IPS-18a (cell line): ENCODE measurements around the gene PCSK2.

Experiments
- H3K27ac ChIP-seq: one replicate; pipeline ENCODE4 v1.5.1; 2013; ENCODE audit warnings: low read length
- H3K27me3 ChIP-seq: one replicate; pipeline ENCODE4 v1.6.1; 2013; ENCODE audit warnings: mild to moderate bottlenecking, low read length; ENCODE audit not compliant: control insufficient read depth, insufficient read depth
- H3K36me3 ChIP-seq: one replicate; pipeline ENCODE4 v1.6.1; 2013; ENCODE audit warnings: low read depth, low read length; ENCODE audit not compliant: control insufficient read depth
- H3K4me1 ChIP-seq: one replicate; pipeline ENCODE4 v1.6.1; 2013; ENCODE audit warnings: low read depth, low read length; ENCODE audit not compliant: control insufficient read depth
- H3K4me3 ChIP-seq: one replicate; pipeline ENCODE4 v1.5.1; 2013; ENCODE audit warnings: low read length
- H3K9ac ChIP-seq: one replicate; pipeline ENCODE4 v1.6.1; 2013; ENCODE audit warnings: mild to moderate bottlenecking, low read length, moderate library complexity
- H3K9me3 ChIP-seq: one replicate; pipeline ENCODE4 v1.6.1; 2013; ENCODE audit warnings: low read depth, low read length; ENCODE audit not compliant: control insufficient read depth

PCSK2 gene

GRCh38 chr20:17491488-17491887 lies 264.6 kb downstream of the PCSK2 start:
- Histone ChIP-seq H3K36me3 (no peaks in the 10 kb centered on the region), H3K9me3 (no peaks in the 10 kb centered on the region), H3K27ac (no peak overlapping the region), H3K27me3 (no peaks in the 10 kb centered on the region), H3K4me3 (no peak overlapping the region), H3K4me1 (no peaks in the 10 kb centered on the region), H3K9ac (no peak overlapping the region)

- H3K27ac ChIP-seq = no peak overlapping the region
- H3K9ac ChIP-seq = no peak overlapping the region
- H3K9me3 ChIP-seq = no peaks in the 10 kb centered on the region
- no peaks in the 10 kb centered on the region for H3K36me3 ChIP-seq
- no peaks in the 10 kb centered on the region for H3K27me3 ChIP-seq
- H3K4me3 ChIP-seq = no peak overlapping the region
- no peaks in the 10 kb centered on the region for H3K4me1 ChIP-seq
Observed at GRCh38 chr20:17493173-17493572, 266.3 kb downstream of the PCSK2 start.

DNA sequence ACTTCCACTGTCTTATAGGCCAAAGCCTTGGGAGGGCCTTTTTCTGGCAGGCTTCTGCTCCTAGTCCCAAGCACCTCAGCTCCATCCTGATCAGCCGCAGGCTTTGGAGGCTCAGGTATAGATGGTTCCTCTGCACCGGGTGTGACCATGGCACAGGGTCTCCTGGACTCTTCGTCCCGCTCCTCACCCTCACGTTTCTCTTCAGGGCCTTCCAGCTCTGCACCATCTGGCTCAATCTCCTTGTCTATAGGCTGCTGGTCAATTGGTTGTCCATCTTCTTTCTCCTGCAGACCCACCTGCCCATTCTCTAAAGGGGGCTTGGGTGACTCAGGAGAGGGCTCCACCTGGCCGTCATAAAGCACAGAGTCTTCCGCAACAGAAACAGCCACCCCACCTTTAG lies 267.4 kb downstream of the PCSK2 start:
- Histone ChIP-seq H3K27me3 (no peaks in the 10 kb centered on the region), H3K4me3 (no peak overlapping the region), H3K27ac (no peak overlapping the region), H3K4me1 (no peaks in the 10 kb centered on the region), H3K9ac (no peak overlapping the region), H3K9me3 (no peaks in the 10 kb centered on the region), H3K36me3 (no peaks in the 10 kb centered on the region)

GRCh38 chr20:17495826-17496225 lies 269.0 kb downstream of the PCSK2 start:
- H3K4me1 ChIP-seq = no peaks in the 10 kb centered on the region
- no peaks in the 10 kb centered on the region for H3K27me3 ChIP-seq
- no peak overlapping the region for H3K4me3 ChIP-seq
- H3K27ac ChIP-seq = no peak overlapping the region
- no peak overlapping the region for H3K9ac ChIP-seq
- no peaks in the 10 kb centered on the region for H3K9me3 ChIP-seq
- H3K36me3 ChIP-seq = no peaks in the 10 kb centered on the region

DNA sequence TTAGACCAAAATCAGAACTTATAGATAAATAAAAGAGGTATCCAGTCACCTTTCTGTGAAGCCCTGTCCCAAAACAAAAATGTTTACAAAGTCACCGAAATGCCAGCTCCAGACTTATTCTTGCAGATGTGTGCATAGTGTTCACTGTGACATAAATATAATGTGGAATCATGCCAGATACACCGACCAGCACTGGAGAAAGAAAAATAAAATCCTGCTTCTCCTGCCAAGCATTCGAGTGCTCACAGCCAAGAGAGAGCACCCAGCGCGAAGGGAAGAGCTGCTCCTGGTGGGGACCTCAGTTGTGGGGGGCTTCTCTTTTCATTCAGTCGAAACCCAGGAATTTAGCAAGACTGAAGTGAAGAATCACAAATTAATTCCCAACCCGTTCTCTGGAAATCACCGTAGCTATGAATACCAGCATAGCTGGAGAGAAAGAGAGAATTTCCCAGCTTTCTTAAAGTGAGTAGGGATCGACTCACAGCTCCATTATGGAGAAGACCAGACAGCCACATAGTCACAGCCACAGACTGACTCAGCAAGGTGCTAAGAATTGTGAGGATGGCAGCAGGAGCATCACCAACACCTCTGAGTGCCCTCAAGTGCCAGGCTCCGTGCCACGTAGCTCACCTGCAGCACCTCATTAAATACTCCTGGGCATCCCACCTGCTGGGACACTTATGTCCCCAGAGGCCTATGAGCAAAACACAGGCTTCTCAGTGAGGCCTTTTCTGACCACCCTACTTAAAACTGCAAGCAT lies 271.2 kb downstream of the PCSK2 start:
- no peaks in the 10 kb centered on the region for H3K27me3 ChIP-seq
- H3K9me3 ChIP-seq = no peaks in the 10 kb centered on the region
- no peak overlapping the region for H3K4me3 ChIP-seq
- no peaks in the 10 kb centered on the region for H3K4me1 ChIP-seq
- no peak overlapping the region for H3K27ac ChIP-seq
- H3K36me3 ChIP-seq = no peaks in the 10 kb centered on the region
- no peak overlapping the region for H3K9ac ChIP-seq

DNA sequence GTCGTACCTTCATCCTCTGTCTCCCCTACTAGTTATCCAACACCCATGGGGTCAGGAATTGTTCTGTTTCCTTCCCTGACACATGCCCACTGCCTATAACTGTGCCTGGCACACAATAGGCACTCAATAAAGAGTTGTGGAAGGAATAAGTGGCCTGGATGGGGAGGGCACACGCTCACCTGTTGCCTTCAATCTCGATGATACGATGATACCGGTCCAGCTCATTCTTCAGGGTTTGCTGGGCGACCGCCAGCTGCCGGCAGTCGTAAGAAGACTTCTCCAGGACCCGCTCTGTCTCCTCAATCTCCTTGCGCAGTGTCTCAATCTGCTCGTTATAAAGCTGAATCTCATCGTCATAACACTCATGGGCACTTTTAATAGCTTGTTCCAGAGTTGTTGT lies 271.8 kb downstream of the PCSK2 start:
- H3K4me1 ChIP-seq = no peaks in the 10 kb centered on the region
- no peaks in the 10 kb centered on the region for H3K9me3 ChIP-seq
- no peak overlapping the region for H3K27ac ChIP-seq

GRCh38 chr20:17499041-17499440 lies 272.2 kb downstream of the PCSK2 start:
- H3K27me3 ChIP-seq = no peaks in the 10 kb centered on the region
- no peaks in the 10 kb centered on the region for H3K4me1 ChIP-seq
- H3K9ac ChIP-seq = no peak overlapping the region
- no peaks in the 10 kb centered on the region for H3K36me3 ChIP-seq
- H3K27ac ChIP-seq = no peak overlapping the region
- H3K9me3 ChIP-seq = no peaks in the 10 kb centered on the region
- H3K4me3 ChIP-seq = no peak overlapping the region

More for the DNA sequence above, 271.8 kb downstream of the PCSK2 start:
- H3K4me3 ChIP-seq = no peak overlapping the region
- no peak overlapping the region for H3K9ac ChIP-seq
- H3K36me3 ChIP-seq = no peaks in the 10 kb centered on the region
- no peaks in the 10 kb centered on the region for H3K27me3 ChIP-seq

DNA sequence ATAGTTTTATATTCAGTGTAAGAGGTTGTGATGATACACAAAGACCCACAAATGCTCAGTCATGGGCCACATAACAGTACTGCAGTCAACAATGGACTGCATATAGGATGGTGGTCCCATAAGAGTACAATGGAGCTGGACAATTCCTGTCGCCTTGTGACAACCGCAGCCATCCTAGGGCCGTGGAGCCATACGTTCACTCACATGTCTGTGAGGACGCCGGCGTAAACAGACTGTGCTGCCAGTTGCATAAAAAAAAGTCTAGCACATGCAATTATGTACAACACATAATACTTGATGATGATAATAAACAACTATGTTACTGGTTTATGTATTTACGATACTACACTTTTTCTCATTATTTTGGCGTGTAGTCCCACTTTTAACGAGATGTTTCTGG lies 273.4 kb downstream of the PCSK2 start:
- Histone ChIP-seq H3K4me3 (no peak overlapping the region), H3K9ac (no peak overlapping the region), H3K9me3 (no peaks in the 10 kb centered on the region), H3K27me3 (no peaks in the 10 kb centered on the region), H3K27ac (no peak overlapping the region), H3K36me3 (no peaks in the 10 kb centered on the region), H3K4me1 (no peaks in the 10 kb centered on the region)

- Histone ChIP-seq H3K9ac (no peak overlapping the region), H3K27ac (no peak overlapping the region), H3K9me3 (no peaks in the 10 kb centered on the region), H3K36me3 (no peaks in the 10 kb centered on the region), H3K4me1 (no peaks in the 10 kb centered on the region), H3K4me3 (no peak overlapping the region), H3K27me3 (peaks cover 3% of the 10 kb centered on the region)
Observed at GRCh38 chr20:17500826-17501225, 274.0 kb downstream of the PCSK2 start.

DNA sequence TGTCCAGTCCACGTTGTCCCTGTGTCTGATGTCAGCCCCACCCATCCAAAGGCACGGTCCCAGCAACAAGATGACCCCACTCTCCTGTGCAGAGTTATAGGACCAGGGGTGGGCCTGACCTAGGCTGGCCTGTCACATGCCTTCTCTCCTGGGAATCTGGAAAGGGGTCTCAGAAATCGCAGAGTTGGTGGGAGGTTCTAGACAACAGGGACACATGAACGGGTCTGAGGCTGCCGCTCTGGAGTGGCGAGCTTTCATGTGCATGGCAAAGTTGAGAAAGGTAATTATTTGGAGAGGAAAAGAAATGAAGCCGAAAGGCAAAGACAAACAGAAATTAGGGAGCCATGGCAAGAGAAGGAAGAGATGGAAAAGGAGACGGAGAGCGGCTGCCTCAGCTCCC lies 274.9 kb downstream of the PCSK2 start:
- Histone ChIP-seq H3K9me3 (no peaks in the 10 kb centered on the region), H3K9ac (no peak overlapping the region), H3K27me3 (peaks cover 5% of the 10 kb centered on the region), H3K27ac (no peak overlapping the region), H3K4me1 (no peaks in the 10 kb centered on the region), H3K36me3 (no peaks in the 10 kb centered on the region), H3K4me3 (no peak overlapping the region)

DNA sequence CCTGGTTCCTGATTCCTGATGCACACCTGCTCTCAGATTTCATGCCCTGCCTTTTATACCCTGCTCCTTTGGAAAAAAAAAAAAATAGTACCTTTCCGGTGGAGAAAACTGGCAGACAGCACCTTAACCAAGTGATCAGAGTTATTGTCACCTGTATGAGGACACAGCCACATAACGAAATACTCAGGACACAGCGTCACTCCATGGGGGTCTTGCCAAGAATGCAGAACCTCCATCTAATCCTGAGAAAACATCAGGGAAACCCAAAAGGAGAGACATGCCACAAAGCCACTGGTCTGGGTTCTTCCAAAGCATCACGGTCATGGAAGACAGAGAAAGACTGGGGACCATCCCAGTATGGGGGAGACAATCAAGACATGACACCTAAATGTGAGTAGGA lies 275.3 kb downstream of the PCSK2 start:
- Histone ChIP-seq H3K36me3 (no peaks in the 10 kb centered on the region), H3K9me3 (no peaks in the 10 kb centered on the region), H3K27me3 (peaks cover 5% of the 10 kb centered on the region), H3K27ac (no peak overlapping the region), H3K4me3 (no peak overlapping the region), H3K9ac (no peak overlapping the region), H3K4me1 (no peaks in the 10 kb centered on the region)

DNA sequence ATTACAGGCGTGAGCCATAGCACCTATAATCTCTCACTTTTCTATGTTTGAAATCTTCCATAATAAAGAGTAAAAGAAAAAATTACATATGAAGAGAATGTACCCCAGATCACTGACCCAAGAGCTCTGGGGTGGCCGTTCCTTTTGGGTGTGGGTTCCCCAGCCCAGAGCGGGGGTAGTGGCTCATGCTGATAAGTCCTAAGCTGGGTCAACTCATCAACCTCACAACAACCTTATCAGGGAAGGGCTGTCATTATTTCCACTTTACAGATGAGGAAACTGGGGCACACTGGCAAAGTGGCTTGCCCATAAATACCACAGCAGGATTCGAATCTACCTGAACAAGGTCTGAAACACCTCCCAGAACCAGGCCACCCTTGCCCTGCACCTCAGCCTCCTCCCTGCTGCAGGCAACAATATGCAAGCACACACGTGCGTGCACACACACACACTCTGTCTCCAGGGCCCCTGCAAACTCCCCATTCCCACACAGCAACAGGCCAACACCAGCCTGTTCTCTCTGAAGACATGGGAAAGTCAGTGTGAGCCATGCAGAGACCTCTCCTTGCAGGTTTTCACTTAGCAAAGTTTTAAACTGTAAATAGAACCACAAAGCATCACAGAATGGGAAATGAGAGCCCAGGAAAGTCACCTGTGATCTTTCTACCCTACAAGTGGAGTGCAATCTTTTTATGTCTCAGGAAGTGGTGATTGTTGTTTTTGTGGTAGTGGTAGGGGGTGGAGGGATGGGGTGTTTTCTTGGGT lies 276.6 kb downstream of the PCSK2 start:
- Histone ChIP-seq H3K27me3 (peaks cover 5% of the 10 kb centered on the region), H3K9ac (no peak overlapping the region), H3K4me1 (no peaks in the 10 kb centered on the region), H3K9me3 (no peaks in the 10 kb centered on the region), H3K27ac (no peak overlapping the region), H3K36me3 (no peaks in the 10 kb centered on the region), H3K4me3 (no peak overlapping the region)
